RPMI8226 (cell line): ENCODE measurements around the gene AZU1.
"Not testable (repeated sequence)": the region's sequence is repeated elsewhere in the genome, so short reads cannot be mapped to it uniquely, and the experiment has no call there.

ENCODE experiments used
- DNase-seq: peaks from one replicate; pipeline ENCODE4 v3.0.0-alpha.2; 2015

AZU1 gene

GRCh38 chr19:810883-811489, 16.7 kb upstream of the AZU1 start:
- DNase-seq, result no peak

GRCh38 chr19:811506-812048, 16.1 kb upstream of the AZU1 start:
- no peak for DNase-seq

- DNase-seq, result no peak
Observed at GRCh38 chr19:812049-812746, 15.4 kb upstream of the AZU1 start.

- no peak for DNase-seq
Observed at GRCh38 chr19:812747-813218, 14.9 kb upstream of the AZU1 start.

GRCh38 chr19:813219-814151, 14.2 kb upstream of the AZU1 start:
- DNase-seq, result no peak

GRCh38 chr19:814152-815078, 13.2 kb upstream of the AZU1 start:
- DNase-seq, result no peak

GRCh38 chr19:815079-815774, 12.4 kb upstream of the AZU1 start:
- no peak for DNase-seq

- no peak for DNase-seq
Observed at GRCh38 chr19:815775-816499, 11.7 kb upstream of the AZU1 start.

GRCh38 chr19:816500-816857, 11.2 kb upstream of the AZU1 start:
- DNase-seq, result no peak

- DNase-seq, result not testable (repeated sequence)
Observed at GRCh38 chr19:820212-820611, 7.4 kb upstream of the AZU1 start.

- no peak for DNase-seq
Observed at GRCh38 chr19:821231-821824, 6.3 kb upstream of the AZU1 start.

GRCh38 chr19:821825-822503, 5.7 kb upstream of the AZU1 start, which contains the start of gene PLPPR3:
TSS of gene PLPPR3 (minus strand) at chr19:821955. CDS start at chr19:821559, 396 bp downstream.
- DNase-seq, result no peak

- no peak for DNase-seq
Observed at GRCh38 chr19:823565-824121, 4.0 kb upstream of the AZU1 start.

- no peak for DNase-seq
Observed at GRCh38 chr19:824885-825284, 2.8 kb upstream of the AZU1 start.

GRCh38 chr19:825897-826644, 1.6 kb upstream of the AZU1 start:
- no peak for DNase-seq

GRCh38 chr19:827314-827709, 325 bp upstream of the AZU1 start:
- DNase-seq, result no peak

GRCh38 chr19:829129-829758, 1.6 kb downstream of the AZU1 start:
- DNase-seq, result no peak
